Stimulated activated CD8-positive, alpha-beta memory T cell treated with anti-CD3 and anti-CD28 coated beads, Interleukin-12 subunit alpha, Interleukin-12 subunit beta, amount 100 ng/mL, for 4 hours (primary cell): ENCODE measurements around the gene SESN2.

Experiments
- DNase-seq: peaks from one replicate; pipeline ENCODE4 v3.0.0-alpha.2; 2020; ENCODE audit warnings: low read depth

SESN2 gene

GRCh38 chr1:28249866-28250295, 9.4 kb upstream of the SESN2 start:
- DNase-seq = no peak

- no peak for DNase-seq
Measured at GRCh38 chr1:28256197-28256827, 3.0 kb upstream of the SESN2 start.

GRCh38 chr1:28257736-28258135, 1.6 kb upstream of the SESN2 start:
- DNase-seq = no peak

- DNase-seq = no peak
Measured at GRCh38 chr1:28258628-28259251, 578 bp upstream of the SESN2 start.

- no peak for DNase-seq
Measured at GRCh38 chr1:28259934-28260802, 850 bp downstream of the SESN2 start.

GRCh38 chr1:28260803-28261174, 1.5 kb downstream of the SESN2 start:
- DNase-seq = no peak

GRCh38 chr1:28264897-28265296, 5.6 kb downstream of the SESN2 start:
- DNase-seq = no peak

GRCh38 chr1:28265577-28265976, 6.3 kb downstream of the SESN2 start:
- no peak for DNase-seq

- DNase-seq = no peak
Measured at GRCh38 chr1:28266920-28267322, 7.6 kb downstream of the SESN2 start.

- no peak for DNase-seq
Measured at GRCh38 chr1:28267633-28268032, 8.3 kb downstream of the SESN2 start.

- no peak for DNase-seq
Measured at GRCh38 chr1:28269529-28269928, 10.2 kb downstream of the SESN2 start.

- DNase-seq = no peak
Measured at GRCh38 chr1:28272215-28272852, 13.0 kb downstream of the SESN2 start.

- no peak for DNase-seq
Measured at GRCh38 chr1:28273216-28273860, 14.0 kb downstream of the SESN2 start.

GRCh38 chr1:28278763-28279162, 19.4 kb downstream of the SESN2 start:
- no peak for DNase-seq

- DNase-seq = no peak
Measured at GRCh38 chr1:28279721-28280120, 20.4 kb downstream of the SESN2 start.

GRCh38 chr1:28280501-28280900, 21.2 kb downstream of the SESN2 start:
- no peak for DNase-seq

GRCh38 chr1:28280977-28281381, 21.7 kb downstream of the SESN2 start:
- no peak for DNase-seq

- no peak for DNase-seq
Measured at GRCh38 chr1:28281608-28282425, 22.5 kb downstream of the SESN2 start.

- no peak for DNase-seq
Measured at GRCh38 chr1:28282426-28283407, 23.4 kb downstream of the SESN2 start.

- DNase-seq = no peak
Measured at GRCh38 chr1:28286111-28286510, 26.8 kb downstream of the SESN2 start.
